GM08714 (cell line): ENCODE measurements around the gene CORT.
"Not testable (repeated sequence)": the region's sequence is repeated elsewhere in the genome, so short reads cannot be mapped to it uniquely, and the experiment has no call there.

Experiments used
- H3K4me3 ChIP-seq: fragments of 200-500 bp; sonication (Bioruptor generic); 2 replicates; pipeline ENCODE4 v1.5.1; 2014; ENCODE audit warnings: mild to moderate bottlenecking, low read length, inconsistent platforms
- ZNF274 ChIP-seq: IDR thresholded peaks from 2 replicates; pipeline ENCODE4 v1.6.1; 2012; ENCODE audit warnings: mild to moderate bottlenecking, low read depth, low read length

The CORT gene

GRCh38 chr1:10449751-10450150 is at the start of gene CORT:
TSS of gene CORT (plus strand) at chr1:10450031. CDS start at chr1:10450224, 193 bp downstream.
- no peak within 1 kb of the TSS for H3K4me3 ChIP-seq
- TF ChIP-seq ZNF274, result no peak

GRCh38 chr1:10401281-10401680 is 48.5 kb upstream of the CORT start:
- no peak overlapping the region for H3K4me3 ChIP-seq
- TF ChIP-seq ZNF274, result no peak

GRCh38 chr1:10402729-10403274 is 47.0 kb upstream of the CORT start:
- H3K4me3 ChIP-seq, result no peak overlapping the region
- no peak for TF ChIP-seq ZNF274

GRCh38 chr1:10407201-10407600 is 42.6 kb upstream of the CORT start:
- no peak for TF ChIP-seq ZNF274

GRCh38 chr1:10415211-10415930 is 34.5 kb upstream of the CORT start:
- TF ChIP-seq ZNF274, result no peak
- no peak overlapping the region for H3K4me3 ChIP-seq

More at GRCh38 chr1:10407201-10407600, 42.6 kb upstream of the CORT start:
- no peak overlapping the region for H3K4me3 ChIP-seq

GRCh38 chr1:10415967-10416366 is 33.9 kb upstream of the CORT start:
- not testable (repeated sequence) for H3K4me3 ChIP-seq

- H3K4me3 ChIP-seq, result not testable (repeated sequence)
Observed at GRCh38 chr1:10418741-10419140, 31.1 kb upstream of the CORT start.

GRCh38 chr1:10419351-10419750 is 30.5 kb upstream of the CORT start:
- no peak for TF ChIP-seq ZNF274

GRCh38 chr1:10421637-10422036 is 28.2 kb upstream of the CORT start:
- TF ChIP-seq ZNF274, result no peak
- no peak overlapping the region for H3K4me3 ChIP-seq

More at GRCh38 chr1:10419351-10419750, 30.5 kb upstream of the CORT start:
- H3K4me3 ChIP-seq, result no peak overlapping the region

GRCh38 chr1:10424034-10424433 is 25.8 kb upstream of the CORT start:
- no peak for TF ChIP-seq ZNF274
- H3K4me3 ChIP-seq, result no peak overlapping the region

- no peak overlapping the region for H3K4me3 ChIP-seq
- TF ChIP-seq ZNF274, result no peak
Observed at GRCh38 chr1:10424651-10425050, 25.2 kb upstream of the CORT start.

GRCh38 chr1:10425826-10426534 is 23.9 kb upstream of the CORT start:
- H3K4me3 ChIP-seq, result not testable (repeated sequence)

GRCh38 chr1:10426535-10426848 is 23.3 kb upstream of the CORT start:
- H3K4me3 ChIP-seq, result not testable (repeated sequence)

GRCh38 chr1:10428984-10429383 is 20.8 kb upstream of the CORT start:
- H3K4me3 ChIP-seq, result no peak overlapping the region
- TF ChIP-seq ZNF274, result no peak

- TF ChIP-seq ZNF274, result no peak
- H3K4me3 ChIP-seq, result peak overlapping the region; percentile 77
Observed at GRCh38 chr1:10429868-10430215, 20.0 kb upstream of the CORT start.
